Left cardiac atrium (tissue), 2 donors: ENCODE measurements around the gene TSPAN2. TPM values are rescaled to one million over a fixed set of nuclear protein-coding genes. Genes with fewer than 3 reads are reported as not detected.

Source experiments
- total RNA-seq, 2 donors: library from RNA; stranded (reverse); fragmentation: NEBNext Ultra II Directional; extraction: Animal tissue kit (Norgen Biotek cat#: 25700); gene quantifications; one replicate each; pipeline ENCODE4 v1.2.1, GENCODE V29; 2021
- donor health status: DM: no; HTN: yes; CAD: no; lungs with severe emphysema.
- donor health status: DM: yes; HTN: yes; CAD: no.

Gene TSPAN2
- total RNA-seq, 2 donors from 2014 or later, result 13.3 to 15.1 TPM

Other genes starting within 250 kb of the TSPAN2 start
- under 1 TPM in 1 of 2 donors, not detected in 1; 0.10 TPM for gene SYCP1, start 234.6 kb downstream of the TSPAN2 start, total RNA-seq
- gene TSHB, start 59.7 kb downstream of the TSPAN2 start, total RNA-seq, result not detected
- gene NGF, start 248.7 kb upstream of the TSPAN2 start, total RNA-seq, result 1 to 10 TPM; 4.4 to 6.9 TPM